Spleen (tissue), 11 donors: ENCODE measurements around the gene TAF1B. TPM values are rescaled to one million over a fixed set of nuclear protein-coding genes. Genes with fewer than 3 reads are reported as not detected.

ENCODE experiments used
- DNase-seq: peaks from one replicate; pipeline ENCODE4 v3.0.0-alpha.2; 2020
- H3K27ac ChIP-seq, 8 donors: fragments of 200-600 bp; sonication (generic) in 7 of 8; 1 replicate in 4 of 8; 2 replicates in 4 of 8; pipeline versions ENCODE4 v1.5.0 to v1.8.0; 2016 to 2021; ENCODE audit warnings: inconsistent platforms in 4 of 8, mild to moderate bottlenecking in 4 of 8, moderate library complexity in 1 of 8
- H3K27me3 ChIP-seq, 7 donors: fragments of 200-600 bp; sonication (generic) in 6 of 7; replicated peaks in 1 of 7; 1 replicate in 4 of 7; 2 replicates in 3 of 7; pipeline versions ENCODE4 v1.5.0 to v1.8.0; 2016 to 2021; ENCODE audit warnings: inconsistent platforms in 3 of 7, mild to moderate bottlenecking in 1 of 7
- H3K36me3 ChIP-seq, 6 donors: fragments of 200-600 bp; sonication (generic) in 5 of 6; 1 replicate in 4 of 6; 2 replicates in 2 of 6; pipeline versions ENCODE4 v1.5.0 to v1.8.0; 2016 to 2021; ENCODE audit warnings: inconsistent platforms in 2 of 6
- H3K4me1 ChIP-seq, 6 donors: fragments of 200-600 bp; sonication (generic) in 5 of 6; 1 replicate in 3 of 6; 2 replicates in 3 of 6; pipeline versions ENCODE4 v1.5.0 to v1.8.0; 2016 to 2021; ENCODE audit warnings: inconsistent platforms in 3 of 6
- H3K4me3 ChIP-seq, 8 donors: fragments of 200-600 bp; sonication (generic) in 7 of 8; 1 replicate in 4 of 8; 2 replicates in 4 of 8; pipeline versions ENCODE4 v1.5.0 to v1.8.0; 2016 to 2021; ENCODE audit warnings: inconsistent platforms in 4 of 8, mild to moderate bottlenecking in 4 of 8, moderate library complexity in 2 of 8
- H3K9me3 ChIP-seq, 8 donors: fragments of 200-600 bp; sonication (generic) in 7 of 8; 1 replicate in 4 of 8; 2 replicates in 4 of 8; pipeline versions ENCODE4 v1.5.0 to v1.8.0; 2016 to 2021; ENCODE audit warnings: inconsistent platforms in 4 of 8
- POLR2A ChIP-seq, 3 donors: fragments of 450-650 bp; IDR thresholded peaks; one replicate each; pipeline ENCODE4 v1.5.1; 2017; ENCODE audit warnings: antibody characterized with exemption in 3 of 3, mild to moderate bottlenecking in 1 of 3
- POLR2AphosphoS5 ChIP-seq, 3 donors: sonication (generic); formaldehyde crosslinking; IDR thresholded peaks; one replicate each; pipeline ENCODE4 v1.5.1; 2017; ENCODE audit warnings: antibody characterized with exemption in 3 of 3
- WGBS, 5 donors: extraction: QIAGEN DNeasy Blood & Tissue Kit in 3 of 5; methylation state at CpG; one replicate each; pipeline versions ENCODE4 v1.1.5 to v1.1.7; 2013 to 2018; 5-methylcytosine and 5-hydroxymethylcytosine counted together
- intact Hi-C: fragments of 100-400 bp; cut with DNase I; formaldehyde crosslinking; loops from one replicate; pipeline ENCODE4 v1.15.0; 2023; ENCODE audit warnings: low total_unique reads
- polyA plus RNA-seq, 3 donors: library from polyadenylated mRNA; stranded (reverse); fragments of 200-250 nt; gene quantifications; one replicate each; pipeline ENCODE4 v1.2.1, GENCODE V29; 2013
- total RNA-seq, 7 donors: library from RNA; depleted of rRNA in 3 of 7; stranded (reverse); fragments of >200 nt in 3 of 7; fragmentation: NEBNext Ultra II Directional in 4 of 7; extraction: Animal tissue kit (Norgen Biotek cat#: 25700) in 4 of 7; gene quantifications; one replicate each; pipeline versions ENCODE4 v1.1.0 to v1.2.1, GENCODE V29; 2016 to 2021
- TF ChIP-seq, protein P1 (sequence below), 11 experiments: fragments of 200-600 bp in 7 of 11; fragments of 450-650 bp in 4 of 11; sonication (generic) in 4 of 11; IDR thresholded peaks in 8 of 11; conservative IDR thresholded peaks in 3 of 11; 1 replicate in 7 of 11; 2 replicates in 4 of 11; pipeline versions ENCODE4 v1.4.0 to v1.8.0; 2016 to 2021; ENCODE audit warnings: antibody characterized with exemption in 11 of 11, inconsistent platforms in 4 of 11, mild to moderate bottlenecking in 1 of 11
- donor health status: healthy with polysubstance abuse.
- donor health status: DM: no; HTN: no; CAD: no; lungs with moderate emphysema.
- donor health status: DM: no; HTN: no; CAD: no.
- donor health status: Bipolar disorder and iron deficiency.
- donor health status: healthy.
- donor health status: DM: no; HTN: no; CAD: no.
- donor health status: DM: yes; HTN: yes; CAD: no.

The TAF1B gene
- total and polyA plus RNA-seq, 10 donors = 3.8 to 26.5 (median 16.7) TPM

DNA sequence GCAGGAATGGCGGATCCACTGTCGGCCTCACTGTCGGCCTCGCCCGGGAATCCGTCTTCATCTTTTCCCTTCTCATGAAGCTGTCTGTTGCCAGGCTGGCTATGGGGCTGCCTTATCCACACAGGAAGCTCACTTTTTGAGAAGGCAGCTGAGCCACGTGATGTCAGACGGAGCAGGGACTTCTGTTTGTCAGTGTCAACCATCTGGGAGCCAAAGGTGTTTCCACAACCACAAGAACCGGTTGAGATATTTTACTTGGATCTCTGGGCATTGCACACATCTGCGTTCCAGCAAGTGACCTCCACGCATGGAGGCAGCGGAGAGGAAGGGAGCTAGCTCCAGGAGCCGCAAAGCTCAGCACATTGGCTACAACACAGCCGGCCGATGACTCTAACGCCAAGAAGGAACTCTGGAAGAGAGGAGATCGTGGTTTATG lies 27.4 kb upstream of the TAF1B start:
- H3K36me3 ChIP-seq = no peaks in the 10 kb centered on the region
- no peak for DNase-seq
- 58 to 75% (median 66%) methylated on average over 17 of the region's 17 CpGs for WGBS, 5 donors
- no peak overlapping the region for H3K27ac ChIP-seq
- intact Hi-C loops = loop anchor here (5.0 to 10.0 kb wide), 2 partner anchors 139 to 231 kb away; partner anchors contain the start of gene GRHL1
- H3K4me3 ChIP-seq = no peak overlapping the region
- H3K27me3 ChIP-seq = peaks cover 0 to 20% (median 0%) of the 10 kb centered on the region in 7 donors
- TF ChIP-seq, protein P1, sequence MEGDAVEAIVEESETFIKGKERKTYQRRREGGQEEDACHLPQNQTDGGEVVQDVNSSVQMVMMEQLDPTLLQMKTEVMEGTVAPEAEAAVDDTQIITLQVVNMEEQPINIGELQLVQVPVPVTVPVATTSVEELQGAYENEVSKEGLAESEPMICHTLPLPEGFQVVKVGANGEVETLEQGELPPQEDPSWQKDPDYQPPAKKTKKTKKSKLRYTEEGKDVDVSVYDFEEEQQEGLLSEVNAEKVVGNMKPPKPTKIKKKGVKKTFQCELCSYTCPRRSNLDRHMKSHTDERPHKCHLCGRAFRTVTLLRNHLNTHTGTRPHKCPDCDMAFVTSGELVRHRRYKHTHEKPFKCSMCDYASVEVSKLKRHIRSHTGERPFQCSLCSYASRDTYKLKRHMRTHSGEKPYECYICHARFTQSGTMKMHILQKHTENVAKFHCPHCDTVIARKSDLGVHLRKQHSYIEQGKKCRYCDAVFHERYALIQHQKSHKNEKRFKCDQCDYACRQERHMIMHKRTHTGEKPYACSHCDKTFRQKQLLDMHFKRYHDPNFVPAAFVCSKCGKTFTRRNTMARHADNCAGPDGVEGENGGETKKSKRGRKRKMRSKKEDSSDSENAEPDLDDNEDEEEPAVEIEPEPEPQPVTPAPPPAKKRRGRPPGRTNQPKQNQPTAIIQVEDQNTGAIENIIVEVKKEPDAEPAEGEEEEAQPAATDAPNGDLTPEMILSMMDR (IDR thresholded peaks at IDR 0.05 in 8 of 11, conservative IDR thresholded peaks at IDR 0.05 in 3 of 11) = no peak
- TF ChIP-seq POLR2A (IDR thresholded peaks at IDR 0.05) (no peak), POLR2AphosphoS5 (IDR thresholded peaks at IDR 0.05) (no peak)
- H3K4me1 ChIP-seq = peaks cover 0 to 19% (median 13%) of the 10 kb centered on the region in 6 donors
- H3K9me3 ChIP-seq = no peaks in the 10 kb centered on the region

DNA sequence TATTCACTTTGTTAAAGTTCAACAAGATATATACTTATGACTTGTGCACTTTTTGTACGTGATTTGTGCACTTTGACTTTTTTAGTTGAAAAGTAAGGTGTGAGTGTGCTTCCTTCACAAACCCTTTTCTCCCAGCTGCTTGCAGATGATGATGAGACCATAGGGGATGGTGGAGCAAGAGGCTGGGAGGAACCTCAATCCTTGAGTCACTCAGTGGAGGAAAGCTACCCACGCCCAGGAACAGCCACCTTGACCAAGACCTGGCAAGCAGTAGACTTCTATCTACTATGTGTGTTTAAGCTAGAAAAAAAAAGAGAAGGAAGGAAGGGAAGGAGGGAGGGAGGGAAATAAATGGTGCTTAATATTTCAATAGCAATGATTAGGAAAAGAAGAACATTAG lies 25.2 kb upstream of the TAF1B start:
- Histone ChIP-seq H3K9me3 (no peaks in the 10 kb centered on the region), H3K36me3 (no peaks in the 10 kb centered on the region), H3K4me1 (peaks cover 0 to 15% (median 12%) of the 10 kb centered on the region in 6 donors), H3K27me3 (peaks cover 0 to 17% (median 0%) of the 10 kb centered on the region in 7 donors), H3K4me3 (no peak overlapping the region), H3K27ac (no peak overlapping the region)
- intact Hi-C loops = loop anchor here (5.0 to 10.0 kb wide), 2 partner anchors 137 to 229 kb away; partner anchors contain the start of gene GRHL1
- WGBS, 5 donors = 73 to 86% (median 83%) methylated on average over 2 of the region's 2 CpGs
- no peak for TF ChIP-seq POLR2A (IDR thresholded peaks at IDR 0.05)
- TF ChIP-seq, protein P1 (IDR thresholded peaks at IDR 0.05 in 8 of 11, conservative IDR thresholded peaks at IDR 0.05 in 3 of 11) = no peak
- no peak for TF ChIP-seq POLR2AphosphoS5 (IDR thresholded peaks at IDR 0.05)
- DNase-seq = no peak

DNA sequence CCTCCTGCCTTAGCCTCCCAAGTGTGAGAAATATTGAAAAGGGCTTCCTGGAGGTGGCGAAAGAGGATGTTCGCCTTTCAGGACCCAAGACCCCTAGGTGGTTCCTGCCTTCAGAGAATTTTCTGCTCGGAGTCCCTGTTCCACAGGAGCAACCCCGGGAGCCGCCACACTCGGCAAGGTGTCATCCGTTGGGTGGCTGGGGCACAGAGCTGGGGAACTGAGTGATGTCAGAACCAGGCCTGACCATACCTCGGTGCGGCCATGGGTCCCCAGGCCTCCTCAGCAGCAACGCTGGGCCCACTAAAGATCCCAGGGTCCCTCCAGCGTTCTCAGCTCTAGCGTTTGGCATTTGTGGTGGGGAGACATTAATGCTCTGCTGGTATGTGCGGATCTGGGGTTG lies 23.7 kb upstream of the TAF1B start:
- Histone ChIP-seq H3K27ac (no peak overlapping the region), H3K9me3 (no peaks in the 10 kb centered on the region), H3K4me3 (no peak overlapping the region), H3K27me3 (peaks cover 0 to 2% (median 0%) of the 10 kb centered on the region in 7 donors), H3K4me1 (peaks cover 0 to 3% (median 0%) of the 10 kb centered on the region in 6 donors), H3K36me3 (no peaks in the 10 kb centered on the region)
- TF ChIP-seq POLR2A (IDR thresholded peaks at IDR 0.05) (no peak), POLR2AphosphoS5 (IDR thresholded peaks at IDR 0.05) (no peak)
- TF ChIP-seq, protein P1 (IDR thresholded peaks at IDR 0.05 in 8 of 11, conservative IDR thresholded peaks at IDR 0.05 in 3 of 11) = no peak
- intact Hi-C loops = loop anchor here (5.0 to 10.0 kb wide), 2 partner anchors 135 to 228 kb away; partner anchors contain the start of gene GRHL1
- DNase-seq = no peak
- 88 to 99% (median 95%) methylated on average over 3 to 13 of the region's 13 CpGs for WGBS, 5 donors

DNA sequence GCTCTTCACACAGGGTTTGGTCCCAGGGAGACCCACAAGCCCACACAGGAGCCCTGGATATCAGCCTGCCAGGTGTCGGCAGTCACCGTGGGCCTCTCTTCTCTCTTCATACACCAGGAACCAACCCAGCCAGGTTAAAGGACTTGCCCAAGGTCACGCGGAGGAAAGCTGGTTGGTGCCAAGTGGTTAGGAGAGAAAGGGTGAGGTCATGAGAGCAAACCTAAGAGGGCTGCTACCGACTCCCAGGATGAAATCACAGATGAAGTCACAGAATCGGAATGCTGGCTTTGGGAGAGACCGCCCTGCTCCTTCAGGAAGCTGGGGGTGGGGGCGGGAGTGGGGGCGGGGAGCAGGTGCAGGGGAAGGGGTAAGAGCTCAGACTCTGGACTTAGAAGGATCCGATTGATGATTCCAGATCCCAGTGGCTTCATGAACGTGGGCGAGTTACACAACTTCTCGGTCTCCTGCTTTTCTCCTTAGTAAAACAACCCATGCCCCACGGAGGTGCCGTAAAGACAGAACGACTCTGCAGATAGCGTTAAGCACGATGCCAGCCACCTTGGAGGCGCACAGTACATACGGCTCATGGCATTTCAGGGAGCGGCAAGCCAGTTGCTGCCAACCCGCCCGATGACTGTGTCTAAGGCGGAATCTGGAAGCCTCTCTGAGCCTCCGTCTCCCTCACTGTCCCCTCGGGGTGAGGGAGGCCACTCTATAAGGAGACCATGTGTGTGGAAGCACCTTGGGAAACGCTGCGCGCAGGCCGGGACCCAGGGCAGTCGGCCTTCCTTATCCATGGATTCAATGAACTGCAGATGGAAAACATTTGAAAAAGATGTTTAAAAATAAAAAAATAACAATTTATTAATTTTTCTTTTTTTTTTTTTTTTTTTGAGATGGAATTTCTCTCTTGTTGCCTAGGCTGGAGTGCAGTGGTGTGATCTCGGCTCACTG lies 23.0 kb upstream of the TAF1B start:
- no peaks in the 10 kb centered on the region for H3K9me3 ChIP-seq
- H3K4me1 ChIP-seq = peaks cover 0 to 3% (median 0%) of the 10 kb centered on the region in 6 donors
- no peak overlapping the region for H3K4me3 ChIP-seq
- intact Hi-C loops = no loop called here
- H3K27me3 ChIP-seq = no peaks in the 10 kb centered on the region
- TF ChIP-seq, protein P1 (IDR thresholded peaks at IDR 0.05 in 8 of 11, conservative IDR thresholded peaks at IDR 0.05 in 3 of 11) = no peak
- no peak for TF ChIP-seq POLR2A (IDR thresholded peaks at IDR 0.05)
- H3K27ac ChIP-seq = no peak overlapping the region
- no peak for DNase-seq
- H3K36me3 ChIP-seq = no peaks in the 10 kb centered on the region
- 87 to 94% (median 90%) methylated on average over 32 of the region's 32 CpGs for WGBS, 5 donors
